Mesothelial cell of epicardium (in vitro differentiated cells): ENCODE measurements around the gene RHEX. TPM values are rescaled to one million over a fixed set of nuclear protein-coding genes. Genes with fewer than 3 reads are reported as not detected.

ENCODE experiments used
- DNase-seq, 2 experiments: peaks; one replicate each; pipeline ENCODE4 v3.0.0; 2021; ENCODE audit warnings: low spot score in 2 of 2; ENCODE audit not compliant: unreplicated experiment in 2 of 2
- H3K27ac Mint-ChIP-seq: 2 replicates; pipeline ENCODE4 v1.8.0; 2021; ENCODE audit warnings: mixed read lengths
- H3K27me3 Mint-ChIP-seq: 2 replicates; pipeline ENCODE4 v1.8.0; 2021; ENCODE audit warnings: low read depth, mixed read lengths
- H3K36me3 Mint-ChIP-seq: 2 replicates; pipeline ENCODE4 v1.8.0; 2021; ENCODE audit warnings: mixed read lengths
- H3K4me1 Mint-ChIP-seq: 2 replicates; pipeline ENCODE4 v1.8.0; 2021; ENCODE audit warnings: mixed read lengths
- H3K4me3 Mint-ChIP-seq: 2 replicates; pipeline ENCODE4 v1.8.0; 2021; ENCODE audit warnings: mild to moderate bottlenecking, moderate library complexity, mixed read lengths
- H3K9me3 Mint-ChIP-seq: 2 replicates; pipeline ENCODE4 v1.8.0; 2021; ENCODE audit warnings: mixed read lengths
- CTCF ChIP-seq: fragments of 200-600 bp; sonication (generic); IDR thresholded peaks from one replicate; pipeline ENCODE4 v1.5.0; 2021; ENCODE audit warnings: antibody characterized with exemption; ENCODE audit not compliant: unreplicated experiment
- total RNA-seq: library from RNA; stranded (reverse); gene quantifications from 3 replicates; pipeline ENCODE4 v1.2.1, GENCODE V29; 2021

The RHEX gene
- total RNA-seq, 1 donor from 2014 or later: not detected

DNA sequence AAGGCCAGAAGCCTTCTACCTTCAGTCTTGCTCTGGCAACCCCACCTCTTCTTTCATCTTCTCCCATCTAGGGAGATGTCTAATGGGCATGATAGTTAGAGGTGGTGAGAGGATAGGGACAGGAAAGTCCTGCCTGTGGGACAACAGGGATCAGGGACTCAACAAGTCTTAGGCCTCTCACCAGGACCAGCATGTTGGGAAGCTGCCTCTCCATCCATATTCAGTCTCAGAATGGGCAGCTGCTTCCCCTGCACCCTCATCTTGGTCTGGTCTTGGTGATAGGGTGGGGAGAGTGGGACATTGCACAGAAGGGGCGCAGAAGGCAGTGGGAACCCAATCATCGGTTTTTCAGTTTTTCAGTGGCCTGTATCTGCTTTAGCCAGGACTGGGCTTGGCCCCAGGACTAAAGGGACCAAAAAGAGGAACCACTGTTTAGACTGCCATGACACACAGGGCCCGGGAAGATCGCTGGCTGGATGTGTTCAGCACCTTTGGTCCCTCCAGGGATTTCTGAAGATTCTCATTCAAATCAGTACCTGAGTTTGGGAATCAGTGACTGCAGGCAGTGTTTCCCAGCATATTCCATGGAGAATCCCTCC is 12.7 kb downstream of the RHEX start:
- H3K4me3 Mint-ChIP-seq: no peak overlapping the region
- H3K4me1 Mint-ChIP-seq: no peaks in the 10 kb centered on the region
- H3K36me3 Mint-ChIP-seq: peaks cover 7% of the 10 kb centered on the region
- H3K9me3 Mint-ChIP-seq: peaks cover 8% of the 10 kb centered on the region
- no peak for TF ChIP-seq CTCF
- peaks cover 2% of the 10 kb centered on the region for H3K27me3 Mint-ChIP-seq
- DNase-seq: no peak
- H3K27ac Mint-ChIP-seq: no peak overlapping the region

DNA sequence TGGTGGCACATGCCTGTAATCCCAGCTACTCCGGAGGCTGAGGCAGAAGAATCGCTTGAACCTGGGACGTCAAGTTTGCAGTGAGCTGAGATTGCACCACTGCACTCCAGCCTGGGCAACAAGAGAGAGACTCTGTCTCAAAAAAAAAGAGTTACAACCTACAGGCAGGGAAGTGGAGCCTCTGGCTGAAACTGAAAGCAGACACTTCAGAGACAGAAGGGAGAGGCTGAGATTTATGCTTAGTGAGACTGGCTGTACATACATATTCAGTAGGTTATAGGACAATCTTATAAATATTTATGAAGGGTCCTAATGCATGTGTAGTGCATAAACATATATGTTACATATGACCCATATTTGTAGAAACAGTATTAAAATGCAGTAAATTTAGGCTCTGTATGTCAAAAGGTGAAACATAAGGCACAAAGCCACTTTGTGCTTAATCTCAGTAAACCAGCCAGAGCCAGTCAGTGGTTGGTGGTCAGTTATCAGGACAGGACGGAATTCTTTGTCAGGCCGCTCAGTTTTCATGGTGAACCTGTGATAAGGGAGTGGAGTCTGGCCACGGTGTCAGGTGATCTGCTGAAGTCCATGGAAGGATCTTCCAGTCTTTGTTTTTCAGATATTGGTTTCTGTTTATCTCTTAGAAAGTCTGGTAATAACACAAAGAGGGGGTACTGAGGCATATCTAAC is 13.7 kb downstream of the RHEX start:
- no peak overlapping the region for H3K27ac Mint-ChIP-seq
- H3K36me3 Mint-ChIP-seq: peaks cover 7% of the 10 kb centered on the region
- H3K27me3 Mint-ChIP-seq: peaks cover 2% of the 10 kb centered on the region
- DNase-seq: no peak
- H3K4me1 Mint-ChIP-seq: no peaks in the 10 kb centered on the region
- H3K4me3 Mint-ChIP-seq: no peak overlapping the region
- TF ChIP-seq CTCF: no peak
- peaks cover 8% of the 10 kb centered on the region for H3K9me3 Mint-ChIP-seq

DNA sequence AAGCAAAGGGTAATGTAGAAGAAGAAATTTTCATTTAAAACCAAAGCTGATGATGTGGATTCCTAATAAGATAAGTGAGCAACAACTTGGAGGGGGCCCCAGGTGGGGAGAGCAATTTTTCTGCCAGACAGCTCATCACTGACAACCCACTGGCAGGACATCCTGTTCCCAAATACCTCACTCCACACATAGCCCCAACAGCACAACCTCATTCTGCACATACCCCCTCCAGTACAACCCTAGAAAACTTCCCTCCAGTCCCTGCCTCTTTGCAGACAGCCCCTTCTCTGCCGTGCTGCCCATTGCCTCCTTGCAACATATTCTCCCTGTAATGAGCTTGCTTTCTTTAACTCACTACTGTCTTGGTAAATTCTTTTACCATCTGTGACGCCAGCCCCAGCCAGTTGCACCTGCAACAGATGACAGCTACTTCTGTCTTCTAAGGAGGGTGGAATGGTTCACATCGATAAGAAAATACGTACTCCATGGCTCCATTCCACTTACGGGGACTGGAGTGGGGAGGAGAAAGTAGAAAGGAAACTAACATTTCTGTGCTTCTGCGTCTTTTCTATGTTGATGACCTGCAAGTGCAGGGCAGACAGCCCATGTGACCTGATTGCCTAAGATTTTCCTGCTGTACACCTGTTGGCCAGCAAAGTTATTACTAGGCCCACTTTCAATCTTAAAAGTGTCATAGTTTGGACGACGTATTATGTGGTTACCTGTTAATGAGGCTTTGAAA is 14.7 kb downstream of the RHEX start:
- Mint-ChIP-seq H3K4me1 (no peaks in the 10 kb centered on the region), H3K36me3 (peaks cover 4% of the 10 kb centered on the region), H3K9me3 (peaks cover 5% of the 10 kb centered on the region), H3K27me3 (peaks cover 2% of the 10 kb centered on the region), H3K27ac (no peak overlapping the region), H3K4me3 (no peak overlapping the region)
- DNase-seq: no peak
- TF ChIP-seq CTCF: no peak

GRCh38 chr1:206068314-206068713 is 15.3 kb downstream of the RHEX start:
- no peak for TF ChIP-seq CTCF
- H3K4me3 Mint-ChIP-seq: no peak overlapping the region
- peaks cover 2% of the 10 kb centered on the region for H3K27me3 Mint-ChIP-seq
- no peak for DNase-seq
- H3K9me3 Mint-ChIP-seq: no peaks in the 10 kb centered on the region
- H3K4me1 Mint-ChIP-seq: no peaks in the 10 kb centered on the region
- H3K36me3 Mint-ChIP-seq: no peaks in the 10 kb centered on the region
- H3K27ac Mint-ChIP-seq: no peak overlapping the region

GRCh38 chr1:206070627-206071304 is 17.8 kb downstream of the RHEX start:
- no peaks in the 10 kb centered on the region for H3K4me1 Mint-ChIP-seq
- peaks cover 11% of the 10 kb centered on the region for H3K27me3 Mint-ChIP-seq
- no peak overlapping the region for H3K27ac Mint-ChIP-seq
- DNase-seq: no peak
- no peak overlapping the region for H3K4me3 Mint-ChIP-seq
- no peak for TF ChIP-seq CTCF
- no peaks in the 10 kb centered on the region for H3K9me3 Mint-ChIP-seq
- no peaks in the 10 kb centered on the region for H3K36me3 Mint-ChIP-seq
